NCI-H2171 treated with DMSO at 0.1 percent for 48 hours (cell line): ENCODE data around the gene ABCC10.
"Not testable (repeated sequence)": the region's sequence is repeated elsewhere in the genome, so short reads cannot be mapped to it uniquely, and the experiment has no call there.

Experiments
- DNase-seq: peaks from one replicate; lab custom pipeline; 2025; lab: John Stamatoyannopoulos, UW

ABCC10 gene, protein sequence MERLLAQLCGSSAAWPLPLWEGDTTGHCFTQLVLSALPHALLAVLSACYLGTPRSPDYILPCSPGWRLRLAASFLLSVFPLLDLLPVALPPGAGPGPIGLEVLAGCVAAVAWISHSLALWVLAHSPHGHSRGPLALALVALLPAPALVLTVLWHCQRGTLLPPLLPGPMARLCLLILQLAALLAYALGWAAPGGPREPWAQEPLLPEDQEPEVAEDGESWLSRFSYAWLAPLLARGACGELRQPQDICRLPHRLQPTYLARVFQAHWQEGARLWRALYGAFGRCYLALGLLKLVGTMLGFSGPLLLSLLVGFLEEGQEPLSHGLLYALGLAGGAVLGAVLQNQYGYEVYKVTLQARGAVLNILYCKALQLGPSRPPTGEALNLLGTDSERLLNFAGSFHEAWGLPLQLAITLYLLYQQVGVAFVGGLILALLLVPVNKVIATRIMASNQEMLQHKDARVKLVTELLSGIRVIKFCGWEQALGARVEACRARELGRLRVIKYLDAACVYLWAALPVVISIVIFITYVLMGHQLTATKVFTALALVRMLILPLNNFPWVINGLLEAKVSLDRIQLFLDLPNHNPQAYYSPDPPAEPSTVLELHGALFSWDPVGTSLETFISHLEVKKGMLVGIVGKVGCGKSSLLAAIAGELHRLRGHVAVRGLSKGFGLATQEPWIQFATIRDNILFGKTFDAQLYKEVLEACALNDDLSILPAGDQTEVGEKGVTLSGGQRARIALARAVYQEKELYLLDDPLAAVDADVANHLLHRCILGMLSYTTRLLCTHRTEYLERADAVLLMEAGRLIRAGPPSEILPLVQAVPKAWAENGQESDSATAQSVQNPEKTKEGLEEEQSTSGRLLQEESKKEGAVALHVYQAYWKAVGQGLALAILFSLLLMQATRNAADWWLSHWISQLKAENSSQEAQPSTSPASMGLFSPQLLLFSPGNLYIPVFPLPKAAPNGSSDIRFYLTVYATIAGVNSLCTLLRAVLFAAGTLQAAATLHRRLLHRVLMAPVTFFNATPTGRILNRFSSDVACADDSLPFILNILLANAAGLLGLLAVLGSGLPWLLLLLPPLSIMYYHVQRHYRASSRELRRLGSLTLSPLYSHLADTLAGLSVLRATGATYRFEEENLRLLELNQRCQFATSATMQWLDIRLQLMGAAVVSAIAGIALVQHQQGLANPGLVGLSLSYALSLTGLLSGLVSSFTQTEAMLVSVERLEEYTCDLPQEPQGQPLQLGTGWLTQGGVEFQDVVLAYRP (N-terminal part only)

DNA sequence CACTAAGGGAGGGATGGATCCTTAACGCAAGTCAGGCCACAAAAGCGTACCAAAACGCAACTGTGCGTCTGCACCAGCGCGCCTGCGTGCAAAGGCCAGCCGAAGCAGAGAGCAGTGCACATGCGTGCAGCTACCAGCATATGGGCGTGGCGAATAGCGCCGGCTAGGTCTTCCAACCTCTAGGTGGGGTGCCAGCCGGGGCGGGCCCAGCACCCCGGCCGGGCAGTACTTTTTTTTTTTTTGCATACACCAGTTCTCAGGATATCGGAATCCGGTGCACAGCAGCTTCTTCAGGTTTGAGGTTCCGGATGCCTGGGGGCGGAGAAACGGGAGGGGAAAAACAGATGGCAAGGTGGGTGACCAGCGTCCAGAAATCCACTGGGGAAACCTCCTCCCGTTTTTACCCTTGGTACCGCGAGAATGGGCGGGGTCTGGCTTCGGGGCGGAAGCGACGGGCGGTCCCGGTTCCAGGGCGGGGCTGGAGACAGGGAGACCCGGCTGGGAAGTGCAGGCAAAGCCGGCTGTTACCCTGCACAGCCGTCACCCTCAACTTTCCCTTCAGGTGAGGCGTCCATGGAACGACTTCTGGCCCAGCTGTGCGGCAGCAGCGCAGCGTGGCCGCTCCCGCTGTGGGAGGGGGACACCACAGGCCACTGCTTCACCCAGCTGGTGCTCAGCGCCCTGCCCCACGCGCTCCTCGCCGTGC, at the start of gene ABCC10:
ABCC10 (plus strand) TSS at position 136 of the 706 bp plus-strand sequence; CDS start at position 574, 438 bp downstream.
- DNase-seq = peak; percentile 97

DNA sequence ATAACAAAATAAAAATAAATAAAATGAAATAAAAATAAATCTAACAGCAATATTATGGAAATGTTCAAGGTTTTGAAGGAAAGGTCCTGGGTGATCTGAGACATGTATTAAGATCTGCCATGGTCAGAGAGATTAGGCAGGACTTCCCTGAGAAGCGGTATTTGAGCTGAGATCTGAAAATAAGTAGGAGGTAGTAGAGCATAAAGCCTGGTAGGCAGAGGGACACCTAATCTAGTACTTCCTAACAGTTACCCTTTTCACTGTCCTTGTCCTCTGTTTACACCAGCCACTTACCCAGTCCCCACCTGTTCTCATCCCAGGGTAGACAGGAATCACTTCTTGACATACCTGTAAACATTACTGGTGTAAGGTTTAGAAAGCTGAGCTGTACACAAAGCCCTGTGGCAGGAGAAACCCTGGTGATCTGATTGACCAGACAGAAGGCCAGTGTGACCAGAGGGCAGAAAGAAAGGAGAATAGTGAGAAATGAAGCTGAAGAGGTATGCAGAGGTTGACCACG, 49.6 kb upstream of the ABCC10 start:
- no peak for DNase-seq

DNA sequence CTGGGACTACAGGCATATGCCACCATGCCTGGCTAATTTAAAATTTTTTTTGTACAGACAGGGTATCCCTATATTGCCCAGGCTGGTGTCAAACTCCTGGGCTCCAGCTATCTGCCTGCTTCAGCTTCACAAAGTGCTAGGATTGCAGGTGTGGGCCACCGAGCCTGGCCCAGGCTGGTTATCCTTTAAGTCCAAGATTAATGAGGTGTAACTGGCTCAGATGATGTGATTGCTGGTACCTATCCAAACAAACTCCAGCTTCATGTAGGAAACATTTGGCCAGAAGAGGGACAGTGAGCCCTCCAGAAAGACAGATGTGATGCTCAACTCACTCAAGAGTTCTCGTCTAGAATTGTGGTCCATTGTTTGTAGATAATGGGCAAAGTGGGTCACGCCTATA, 48.7 kb upstream of the ABCC10 start:
- no peak for DNase-seq

DNA sequence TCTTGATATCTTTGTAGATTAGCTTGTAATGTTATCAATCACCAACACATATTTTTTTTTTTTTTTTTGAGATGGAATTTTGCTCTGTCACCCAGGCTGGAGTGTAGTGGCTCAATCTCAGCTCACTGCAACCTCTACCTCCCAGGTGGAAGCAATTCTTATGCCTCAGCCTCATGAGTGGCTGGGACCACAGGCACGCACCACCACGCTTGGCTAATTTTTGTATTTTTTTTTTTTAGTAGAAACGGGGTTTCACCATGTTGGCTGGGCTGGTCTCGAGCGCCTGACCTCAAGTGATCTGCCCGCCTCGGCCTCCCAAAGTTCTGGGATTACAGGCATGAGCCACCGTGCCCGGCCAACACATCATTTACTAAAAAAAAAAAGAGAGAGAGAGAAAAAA, 46.5 kb upstream of the ABCC10 start:
- not testable (repeated sequence) for DNase-seq

DNA sequence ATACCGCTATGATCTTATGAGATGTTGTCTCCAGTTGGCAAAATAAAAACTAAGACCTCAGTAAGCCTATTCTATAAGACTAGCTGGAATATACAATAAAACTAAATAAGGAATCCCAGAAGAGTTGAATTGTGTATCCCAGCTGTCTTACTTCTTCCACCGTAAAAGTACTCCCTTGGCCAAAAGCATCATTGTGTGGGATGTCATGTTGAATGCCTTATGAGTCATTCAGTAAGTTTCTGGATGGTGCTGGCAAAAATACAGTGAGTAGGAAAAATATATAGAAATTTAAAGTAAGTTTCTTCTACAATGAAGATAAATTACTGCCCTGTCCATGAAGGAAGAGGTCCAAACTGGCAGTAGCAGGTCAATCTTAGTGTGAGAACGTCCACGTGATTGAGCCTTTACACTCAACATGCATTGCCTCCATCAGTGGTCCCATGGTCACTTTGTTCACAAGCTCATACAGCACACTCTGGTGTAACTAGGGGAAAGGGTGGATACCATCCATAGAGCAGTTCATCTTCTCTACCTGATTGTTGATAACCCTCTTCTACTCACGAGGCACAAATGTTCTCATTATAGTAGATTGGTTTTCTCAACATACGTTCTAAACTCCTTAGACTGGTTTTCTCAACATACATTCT, 44.2 kb upstream of the ABCC10 start:
- no peak for DNase-seq

DNA sequence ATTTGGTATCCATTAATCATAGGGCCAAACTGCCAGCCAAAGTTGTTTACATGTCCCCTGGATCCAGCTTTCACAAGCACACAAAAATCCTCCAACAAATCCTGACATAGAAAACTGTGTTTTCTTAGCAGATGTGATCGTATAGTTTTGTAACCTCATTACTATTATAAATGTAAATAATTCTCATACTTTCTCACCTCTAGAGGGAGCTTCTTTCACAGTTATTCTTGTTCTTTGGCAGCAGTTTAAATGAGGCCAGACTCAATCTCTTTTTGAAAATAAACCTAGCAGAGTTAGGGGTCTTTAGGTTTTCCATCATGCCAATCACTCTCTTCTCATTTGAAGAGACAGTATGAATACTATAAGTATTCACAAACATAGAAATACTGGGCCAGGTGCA, 40.8 kb upstream of the ABCC10 start:
- no peak for DNase-seq

DNA sequence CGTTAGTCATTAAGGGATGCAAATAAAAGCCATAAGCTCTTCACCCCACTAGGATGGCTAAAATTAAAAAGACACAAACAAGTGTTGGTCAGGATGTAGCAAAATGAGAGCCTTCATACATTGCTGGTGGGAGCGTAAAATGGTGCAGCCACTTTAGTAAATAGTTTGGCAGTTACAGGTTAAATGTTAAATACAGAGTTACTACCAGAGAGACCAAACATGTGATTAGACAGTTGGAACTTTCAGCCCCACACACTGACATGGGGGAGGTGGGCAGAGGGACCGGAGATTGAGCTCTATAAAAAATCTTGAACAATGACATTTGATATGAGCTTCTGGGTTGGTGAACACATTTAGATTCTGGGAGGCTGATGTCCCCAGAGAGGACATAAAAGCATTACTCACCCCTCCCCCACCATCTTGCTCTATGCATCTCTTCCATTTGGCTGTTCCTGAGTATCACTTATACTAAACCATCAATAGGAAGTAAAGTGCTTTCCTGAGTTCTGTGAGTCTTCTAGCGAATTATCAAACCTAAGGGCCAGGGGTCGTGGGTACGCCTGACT, 37.5 kb upstream of the ABCC10 start:
- DNase-seq = peak; percentile 89

DNA sequence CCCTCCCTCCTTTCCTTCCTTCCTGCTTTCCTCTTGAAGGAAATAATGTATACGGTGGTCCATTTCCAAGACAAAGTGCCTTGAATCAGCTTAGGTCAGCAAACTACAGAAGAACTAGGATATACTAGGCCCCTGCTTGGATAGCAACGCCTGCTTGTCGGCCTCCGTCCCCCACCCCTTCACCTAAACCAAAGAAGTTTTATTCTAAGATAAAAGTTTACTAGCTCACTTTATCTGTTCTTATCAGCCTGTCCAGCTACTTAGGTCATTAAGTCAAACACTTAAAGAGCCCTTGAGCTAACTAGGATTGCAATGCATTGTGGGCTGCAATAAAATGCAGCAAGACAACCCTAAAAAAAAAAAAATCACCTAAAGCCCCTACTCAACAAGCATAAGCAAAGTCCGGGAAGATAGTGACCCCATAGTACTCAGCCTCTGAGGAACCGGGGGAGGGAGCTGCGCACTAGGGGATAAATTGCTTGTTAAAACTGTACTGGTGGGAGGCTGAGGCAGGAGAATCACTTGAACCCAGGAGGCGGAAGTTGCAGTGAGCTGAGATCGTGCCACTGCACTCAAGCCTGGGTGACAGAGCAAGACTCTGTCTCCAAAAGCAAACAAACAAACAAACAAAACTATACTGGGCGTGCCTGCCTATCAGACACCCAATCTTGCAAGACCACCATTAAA, 36.4 kb upstream of the ABCC10 start:
- not testable (repeated sequence) for DNase-seq

DNA sequence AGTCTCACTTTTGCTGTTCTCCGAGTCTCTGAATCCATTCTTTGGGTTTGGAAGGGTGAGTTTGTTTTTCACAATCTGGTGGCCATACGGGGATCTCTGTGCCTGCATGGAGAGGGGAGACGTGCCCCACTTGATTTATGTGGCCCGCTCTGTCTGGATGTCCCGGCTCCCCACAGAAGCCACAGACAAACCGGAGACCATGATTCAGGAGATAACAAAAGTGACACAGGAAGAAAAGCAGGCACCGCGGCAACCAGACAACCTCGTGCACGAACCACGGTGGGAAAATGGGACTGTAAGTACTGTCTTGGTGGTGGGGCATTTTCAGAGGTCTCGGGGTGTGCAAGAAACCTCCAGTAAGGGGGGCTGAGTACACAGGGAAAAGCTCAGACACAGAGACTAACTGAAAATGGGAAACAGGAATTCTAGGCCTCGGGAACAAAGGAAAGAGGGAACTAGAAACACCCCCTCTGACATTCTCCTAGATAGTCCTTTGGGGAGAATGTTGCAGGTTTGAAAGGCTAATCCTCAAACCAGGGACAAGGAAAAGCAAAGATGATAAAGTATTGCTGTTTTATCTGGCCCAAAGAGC, 35.8 kb upstream of the ABCC10 start:
- DNase-seq = no peak

DNA sequence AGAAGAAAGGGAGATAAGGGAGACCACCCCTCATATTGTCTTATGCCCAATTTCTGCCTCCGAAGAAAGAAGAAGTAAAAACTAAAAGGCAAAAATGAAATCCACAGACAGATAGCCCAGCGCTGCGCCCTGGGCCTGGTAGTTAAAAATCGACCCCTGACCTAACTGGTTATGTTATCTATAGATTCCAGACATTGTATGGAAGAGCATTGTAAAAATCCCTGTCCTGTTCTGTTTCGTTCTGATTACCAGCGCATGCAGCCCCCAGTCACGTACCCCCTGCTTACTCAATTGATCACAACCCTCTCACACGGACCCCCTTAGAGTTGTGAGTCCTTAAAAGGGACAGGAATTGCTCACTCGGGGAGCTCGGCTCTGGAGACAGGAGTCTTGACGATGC, 34.2 kb upstream of the ABCC10 start:
- not testable (repeated sequence) for DNase-seq

DNA sequence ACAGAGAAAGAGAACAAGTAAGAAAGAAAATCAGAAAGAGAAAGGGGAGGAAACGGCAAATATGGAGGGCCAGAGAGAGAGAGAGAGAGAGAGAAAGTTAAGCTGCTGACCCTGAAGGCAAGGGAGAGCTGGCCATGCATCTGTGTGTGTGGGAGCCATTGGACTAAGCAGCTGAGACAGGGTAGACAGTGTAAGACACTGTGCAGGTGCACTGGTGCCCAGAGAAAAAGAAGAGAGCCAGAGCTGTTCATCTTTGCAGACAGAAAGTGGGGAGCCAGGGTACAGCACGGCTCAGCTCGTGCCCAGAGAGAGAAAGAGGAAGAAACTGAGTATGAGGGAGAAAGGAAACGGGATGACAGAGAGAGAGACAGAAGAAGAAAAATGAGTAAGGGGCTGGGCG, 33.7 kb upstream of the ABCC10 start:
- DNase-seq = no peak

DNA sequence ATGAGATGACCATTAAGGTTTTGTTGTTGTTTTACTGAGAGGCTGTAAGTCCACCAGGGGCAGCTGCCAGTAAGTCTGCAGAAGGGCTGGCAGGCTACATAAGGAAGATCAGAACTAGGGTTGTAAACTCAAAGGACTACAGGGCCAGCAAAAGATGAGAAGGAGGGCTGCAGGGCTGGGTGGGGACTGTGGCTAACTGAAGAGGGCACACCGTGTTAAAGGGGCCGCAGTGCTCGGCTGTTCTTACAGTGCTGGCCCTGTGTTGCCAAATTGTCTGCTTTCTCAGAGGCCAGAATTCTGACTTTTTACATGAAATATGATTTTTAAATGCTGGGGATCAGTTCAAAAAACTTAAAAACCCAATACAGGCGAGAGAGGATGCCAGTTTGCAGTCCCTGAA, 32.4 kb upstream of the ABCC10 start:
- DNase-seq = no peak

DNA sequence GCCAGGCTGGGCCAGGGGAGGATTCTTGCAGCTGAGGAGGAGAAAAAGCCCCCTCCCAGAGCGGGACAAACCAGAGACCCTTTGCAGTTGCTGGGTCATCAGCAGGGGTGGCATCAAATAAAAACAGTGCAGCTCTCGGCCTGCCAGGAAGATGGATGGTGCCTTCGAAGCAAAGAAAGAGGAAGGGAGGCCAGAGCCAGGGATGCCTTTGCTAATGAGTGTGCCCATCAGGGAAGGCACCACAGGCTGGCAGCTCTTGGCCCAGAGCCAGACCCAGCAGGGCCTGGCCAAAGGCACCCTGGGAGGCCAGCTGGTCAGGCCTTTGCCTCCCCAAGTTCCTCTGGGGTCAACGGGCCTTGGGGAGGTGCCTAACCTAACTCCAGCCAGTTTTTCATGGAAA, 31.6 kb upstream of the ABCC10 start:
- DNase-seq = no peak

DNA sequence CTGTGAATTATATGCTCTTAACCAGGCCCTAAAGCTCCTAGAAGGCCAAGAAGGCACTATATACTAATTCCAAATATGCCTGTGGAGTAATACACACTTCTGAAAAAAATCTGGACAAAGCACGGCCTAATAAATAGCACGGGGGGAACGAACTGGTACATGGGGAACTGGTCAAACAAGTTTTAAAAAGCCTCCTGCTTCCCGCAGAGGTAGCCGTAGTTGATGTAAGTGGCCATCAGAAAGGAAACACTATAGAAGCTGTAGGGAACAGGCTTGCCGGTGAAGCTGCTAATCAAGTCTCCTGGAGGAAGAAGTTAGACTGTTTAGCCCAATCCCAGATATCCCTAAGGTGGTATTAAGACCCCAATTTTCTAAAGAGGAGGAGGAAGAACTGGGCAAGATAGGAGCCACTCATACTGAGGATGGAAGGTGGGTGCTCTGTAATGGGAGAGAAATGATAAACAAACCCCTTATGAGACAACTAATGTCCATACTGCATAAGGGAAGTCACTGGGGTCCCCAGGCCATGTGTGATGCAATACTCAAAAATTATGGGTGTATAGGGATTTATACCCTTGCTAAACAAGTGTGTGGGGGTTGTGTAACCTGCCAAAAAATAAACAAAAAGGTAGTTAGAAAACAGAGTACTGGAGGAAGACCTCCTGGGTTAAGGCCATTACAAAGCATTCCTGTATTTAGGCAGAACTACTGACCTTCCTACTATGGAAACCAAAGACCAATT, 30.8 kb upstream of the ABCC10 start:
- DNase-seq = no peak

DNA sequence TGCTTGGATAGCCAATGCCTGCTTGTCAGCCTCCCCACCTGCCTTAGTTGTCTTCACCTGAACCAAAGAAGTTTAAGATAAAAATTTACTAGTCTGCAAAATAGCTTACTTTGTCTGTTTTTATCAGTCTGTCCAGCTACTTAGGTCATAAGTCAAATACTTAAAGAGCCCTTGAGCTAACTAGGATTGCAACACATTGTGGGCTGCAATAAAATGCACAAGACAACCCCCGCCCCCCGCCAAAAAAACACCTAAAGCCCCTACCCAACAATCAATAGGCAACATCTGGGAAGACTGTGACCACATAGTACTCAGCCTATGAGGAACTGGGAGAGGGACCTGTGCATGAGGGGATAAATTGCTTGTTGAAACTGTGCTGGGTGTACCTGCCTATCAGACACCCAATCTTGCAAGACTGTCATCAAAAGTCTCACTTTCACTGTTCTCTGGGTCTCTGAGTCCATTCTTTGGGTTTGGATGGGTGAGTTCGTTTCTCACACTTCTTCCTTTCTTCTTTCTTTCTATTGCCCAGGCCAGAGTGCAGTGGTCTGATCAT, 27.3 kb upstream of the ABCC10 start:
- DNase-seq = no peak

DNA sequence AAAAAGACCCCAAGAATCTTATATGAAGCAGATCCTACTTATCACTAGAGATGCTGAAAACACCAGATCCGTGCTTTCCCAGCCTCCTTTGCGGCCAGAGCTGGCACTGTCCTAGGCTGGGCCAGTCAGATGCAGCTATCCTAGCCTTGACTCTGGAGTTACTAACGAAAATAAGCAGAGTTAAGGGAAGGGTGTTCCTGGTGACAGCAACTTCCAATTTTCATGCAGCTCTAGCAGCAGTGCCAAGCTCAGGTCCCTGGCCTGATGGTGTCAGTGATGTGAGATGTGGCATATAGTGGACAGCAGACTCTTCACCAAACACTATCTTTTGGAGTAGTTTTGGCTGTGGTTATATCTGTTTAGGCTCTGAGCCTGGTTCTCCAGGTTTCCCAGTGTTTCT, 25.6 kb upstream of the ABCC10 start:
- DNase-seq = no peak

DNA sequence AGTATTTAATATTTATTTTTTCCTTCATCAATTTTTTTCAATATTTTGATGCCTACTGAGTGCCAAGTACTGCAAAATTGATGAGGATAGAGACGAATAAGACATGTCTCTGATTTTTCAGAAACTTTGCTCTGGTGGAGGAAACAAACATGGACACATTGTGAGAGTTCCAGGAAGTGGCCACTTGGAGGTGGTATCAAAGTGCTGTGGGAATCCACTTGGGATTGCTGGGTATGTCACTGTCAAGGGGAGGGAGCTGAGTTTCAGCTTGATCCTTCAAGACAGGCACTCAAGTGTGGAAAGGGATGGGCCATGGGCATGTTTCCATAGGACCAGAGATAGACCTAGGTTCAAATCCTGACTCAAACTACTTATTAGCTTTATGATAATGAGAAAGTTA, 24.5 kb upstream of the ABCC10 start:
- no peak for DNase-seq

DNA sequence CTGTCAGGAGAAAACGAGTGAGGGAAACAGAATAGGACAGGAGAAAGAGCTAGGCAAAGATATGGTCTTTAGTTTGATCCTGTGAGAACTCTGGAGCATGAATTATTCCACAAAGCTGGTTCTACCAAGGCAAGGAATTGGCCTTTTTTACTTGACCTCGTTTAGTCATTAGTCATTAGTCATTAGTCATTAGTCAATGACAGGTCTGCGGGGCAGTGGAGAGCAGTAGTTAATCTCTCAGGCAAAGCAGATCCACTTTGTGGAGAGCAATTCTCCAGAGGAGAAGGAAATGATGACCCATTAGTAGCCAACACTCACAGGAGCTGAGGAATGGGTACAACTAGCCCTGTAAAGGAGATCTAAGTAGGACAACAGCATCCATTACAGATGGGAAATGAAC, 22.0 kb upstream of the ABCC10 start:
- DNase-seq = no peak

DNA sequence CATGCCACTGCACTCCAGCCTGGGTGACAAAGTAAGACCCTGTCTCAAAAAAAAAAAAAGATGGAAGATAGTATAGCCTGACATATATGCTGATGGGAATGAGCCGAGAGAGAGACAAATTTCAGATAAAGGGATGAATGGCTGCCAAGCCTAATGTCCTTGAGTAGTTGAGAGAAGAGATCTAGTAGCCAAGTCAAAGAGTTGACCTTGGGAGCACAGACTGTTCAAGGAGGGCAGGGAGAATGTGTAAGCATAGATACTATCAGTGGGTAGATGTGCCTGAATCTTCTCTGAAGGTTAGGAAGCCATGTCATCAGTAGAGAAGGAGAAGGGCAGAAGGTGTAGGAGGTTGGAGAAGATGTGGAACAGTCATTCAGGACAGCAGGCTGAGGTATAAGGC, 20.0 kb upstream of the ABCC10 start:
- no peak for DNase-seq
